ENCODE measurements around the gene CCDC40. TPM values are rescaled to one million over a fixed set of nuclear protein-coding genes. Genes with fewer than 3 reads are reported as not detected.

The CCDC40 gene
- total and polyA plus RNA-seq, 9 of the 15 experiments (the other 6 are each of a cell fraction or from before 2014, with no cell fraction given), result 0.07 to 0.33 TPM; not detected in 7

DNA sequence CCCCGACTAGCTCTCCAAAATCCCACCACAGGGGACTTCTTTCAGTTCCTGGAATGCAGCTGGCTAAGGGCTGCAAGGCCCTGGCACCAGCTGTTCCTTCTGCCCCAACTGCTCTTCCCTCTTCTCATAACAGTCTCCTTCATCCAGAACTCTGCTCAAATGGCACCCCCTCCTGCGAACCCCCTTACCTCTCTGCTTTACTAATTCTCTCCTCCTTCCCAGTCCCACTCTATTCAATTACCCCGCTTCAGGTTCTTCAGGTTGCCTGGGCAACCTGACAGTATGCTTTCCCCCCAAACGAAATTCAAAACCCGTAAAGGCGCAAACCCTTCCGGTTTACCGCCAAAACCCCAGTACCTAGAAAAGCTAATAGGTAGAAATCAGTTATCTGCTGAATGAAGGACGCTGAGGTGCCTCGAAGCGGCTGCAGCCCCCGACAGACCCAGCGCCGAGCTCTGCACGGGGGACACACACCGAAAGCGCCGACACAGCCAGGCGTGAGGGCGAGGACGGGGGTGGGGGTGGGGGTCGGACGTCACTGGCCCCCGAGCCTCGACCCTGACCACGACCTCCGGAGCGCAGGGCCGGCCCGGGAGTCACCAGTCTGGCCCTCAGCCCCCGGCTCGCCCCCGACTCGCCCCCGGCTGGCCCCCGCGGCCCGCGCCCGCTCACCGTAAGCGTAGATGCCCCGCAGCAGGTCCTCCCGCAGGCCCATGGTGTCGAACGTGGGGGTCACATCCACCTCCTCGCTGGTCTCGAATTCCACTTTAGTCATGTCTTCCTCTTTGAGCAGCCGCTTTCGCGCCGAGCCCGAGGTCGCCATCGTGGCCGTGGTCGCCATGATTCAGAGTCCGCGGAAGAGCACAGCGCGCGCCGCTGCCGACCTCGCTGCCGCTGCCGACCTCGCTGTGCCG lies 109.9 kb downstream of the CCDC40 start (continued):
- TF ChIP-seq PHF8 (IDR thresholded peaks at IDR 0.05; ENCODE audit: borderline replicate concordance, low read length) (peak; percentile 77; the same call in 1 of the 2 replicates), SNAPC5 (CRISPR knock-in tag; IDR thresholded peaks at IDR 0.05) (no peak), ZFX (CRISPR knock-in tag; IDR thresholded peaks at IDR 0.05) (peak; percentile 45; the same call in 1 of the 2 replicates), PHB2 (IDR thresholded peaks at IDR 0.05; ENCODE audit: low read depth) (no peak), HDAC3 (IDR thresholded peaks at IDR 0.05; ENCODE audit: borderline replicate concordance, partially characterized antibody) (no peak)
- TF ChIP-seq, protein P1, sequence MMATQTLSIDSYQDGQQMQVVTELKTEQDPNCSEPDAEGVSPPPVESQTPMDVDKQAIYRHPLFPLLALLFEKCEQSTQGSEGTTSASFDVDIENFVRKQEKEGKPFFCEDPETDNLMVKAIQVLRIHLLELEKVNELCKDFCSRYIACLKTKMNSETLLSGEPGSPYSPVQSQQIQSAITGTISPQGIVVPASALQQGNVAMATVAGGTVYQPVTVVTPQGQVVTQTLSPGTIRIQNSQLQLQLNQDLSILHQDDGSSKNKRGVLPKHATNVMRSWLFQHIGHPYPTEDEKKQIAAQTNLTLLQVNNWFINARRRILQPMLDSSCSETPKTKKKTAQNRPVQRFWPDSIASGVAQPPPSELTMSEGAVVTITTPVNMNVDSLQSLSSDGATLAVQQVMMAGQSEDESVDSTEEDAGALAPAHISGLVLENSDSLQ (IDR thresholded peaks at IDR 0.05), result no peak
- TF ChIP-seq, protein P2, sequence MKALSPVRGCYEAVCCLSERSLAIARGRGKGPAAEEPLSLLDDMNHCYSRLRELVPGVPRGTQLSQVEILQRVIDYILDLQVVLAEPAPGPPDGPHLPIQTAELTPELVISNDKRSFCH (CRISPR knock-in tag; IDR thresholded peaks at IDR 0.05), result no peak
- TF ChIP-seq, protein P2 (tag; IDR thresholded peaks at IDR 0.05), result no peak

All from K562 (cell line).